ENCODE measurements around the gene HMG20B.

DNA sequence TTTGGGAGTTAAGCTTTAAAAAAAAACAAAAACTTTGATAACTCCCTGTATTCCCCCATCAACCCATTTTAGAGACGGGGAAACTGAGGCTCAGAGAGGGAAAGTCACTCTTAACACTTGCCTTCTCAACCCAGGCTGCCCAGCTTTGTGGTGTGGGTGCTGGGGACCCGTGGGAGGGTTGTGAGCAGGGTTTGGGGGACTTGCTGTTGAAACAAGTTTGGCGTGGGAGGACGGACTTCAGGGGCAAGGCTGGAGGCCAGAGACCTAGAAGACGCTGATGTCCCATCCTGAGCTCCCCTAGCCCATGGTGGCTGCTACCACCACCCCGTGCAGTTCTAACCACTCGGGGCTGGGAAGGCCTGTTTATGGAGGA, 54.6 kb downstream of the HMG20B start:
- no peak for TF ChIP-seq BRCA1 (IDR thresholded peaks at IDR 0.05; ENCODE audit: low read depth, low read length)
- no peak for TF ChIP-seq CEBPB (IDR thresholded peaks at IDR 0.05; ENCODE audit: low read depth, low read length)
- TF ChIP-seq, protein P1, sequence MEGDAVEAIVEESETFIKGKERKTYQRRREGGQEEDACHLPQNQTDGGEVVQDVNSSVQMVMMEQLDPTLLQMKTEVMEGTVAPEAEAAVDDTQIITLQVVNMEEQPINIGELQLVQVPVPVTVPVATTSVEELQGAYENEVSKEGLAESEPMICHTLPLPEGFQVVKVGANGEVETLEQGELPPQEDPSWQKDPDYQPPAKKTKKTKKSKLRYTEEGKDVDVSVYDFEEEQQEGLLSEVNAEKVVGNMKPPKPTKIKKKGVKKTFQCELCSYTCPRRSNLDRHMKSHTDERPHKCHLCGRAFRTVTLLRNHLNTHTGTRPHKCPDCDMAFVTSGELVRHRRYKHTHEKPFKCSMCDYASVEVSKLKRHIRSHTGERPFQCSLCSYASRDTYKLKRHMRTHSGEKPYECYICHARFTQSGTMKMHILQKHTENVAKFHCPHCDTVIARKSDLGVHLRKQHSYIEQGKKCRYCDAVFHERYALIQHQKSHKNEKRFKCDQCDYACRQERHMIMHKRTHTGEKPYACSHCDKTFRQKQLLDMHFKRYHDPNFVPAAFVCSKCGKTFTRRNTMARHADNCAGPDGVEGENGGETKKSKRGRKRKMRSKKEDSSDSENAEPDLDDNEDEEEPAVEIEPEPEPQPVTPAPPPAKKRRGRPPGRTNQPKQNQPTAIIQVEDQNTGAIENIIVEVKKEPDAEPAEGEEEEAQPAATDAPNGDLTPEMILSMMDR (IDR thresholded peaks at IDR 0.05; ENCODE audit: control extremely low read depth in 1 of 3, insufficient read depth in 1 of 3, low read depth in 1 of 3, low read length in 3 of 3): no peak
- no peak for TF ChIP-seq TCF12 (IDR thresholded peaks at IDR 0.05; ENCODE audit: low read depth, low read length)
- no peak for TF ChIP-seq JUND (IDR thresholded peaks at IDR 0.05; ENCODE audit: low read length)
- no peak for TF ChIP-seq CBX8 (IDR thresholded peaks at IDR 0.05; ENCODE audit: borderline replicate concordance, low read depth, low read length)
- TF ChIP-seq SIRT6 (IDR thresholded peaks at IDR 0.05; ENCODE audit: low read length): no peak
